Measurements from ENCODE around the gene BSN.
"Not testable (repeated sequence)": the region's sequence is repeated elsewhere in the genome, so short reads cannot be mapped to it uniquely, and the experiment has no call there.

Gene BSN

DNA sequence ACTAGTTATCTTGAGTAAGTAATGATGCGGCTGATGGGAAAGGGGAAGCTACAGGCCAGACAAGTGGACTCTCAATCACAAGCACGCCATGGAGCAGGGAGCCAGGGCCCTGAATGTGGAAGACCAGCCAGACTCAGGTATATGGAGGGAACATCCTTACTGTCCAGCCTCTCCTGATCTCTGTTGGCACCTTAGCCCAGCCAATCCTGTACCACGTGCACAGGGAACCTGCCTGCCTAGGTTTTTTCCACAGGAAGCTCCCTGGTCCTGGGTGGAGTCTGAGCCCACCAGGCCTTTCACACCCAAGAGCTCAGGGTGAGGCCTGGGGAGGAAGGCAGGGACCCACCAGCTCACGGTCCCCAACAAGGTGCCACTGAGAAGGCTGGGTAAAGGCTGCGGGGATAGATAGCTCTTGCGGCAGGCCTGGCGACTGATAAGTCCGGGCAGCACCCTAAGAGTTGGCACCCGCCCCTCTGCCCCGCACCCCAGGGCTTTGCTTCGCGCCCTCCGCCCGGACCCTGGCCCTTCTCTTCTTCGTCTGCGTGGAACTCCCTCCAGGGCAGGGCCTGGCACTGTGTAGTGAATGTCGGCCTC, 118.9 kb downstream of the BSN start:
- Histone ChIP-seq H3K27ac (peak overlapping the region; percentile 95), H3K36me3 (peaks cover 29% of the 10 kb centered on the region), H3K27me3 (no peaks in the 10 kb centered on the region), H3K4me2 (peak overlapping the region; percentile 99), H3K4me3 (peak overlapping the region; percentile 94), H4K20me1 (peaks cover 42% of the 10 kb centered on the region; the same call in 1 of the 2 replicates), H3K9ac (peak overlapping the region; percentile 89), H3K4me1 (peaks cover 61% of the 10 kb centered on the region), H3K9me3 (no peaks in the 10 kb centered on the region)
- TF ChIP-seq Cebpa-rat (IDR thresholded peaks at IDR 0.05): no peak

DNA sequence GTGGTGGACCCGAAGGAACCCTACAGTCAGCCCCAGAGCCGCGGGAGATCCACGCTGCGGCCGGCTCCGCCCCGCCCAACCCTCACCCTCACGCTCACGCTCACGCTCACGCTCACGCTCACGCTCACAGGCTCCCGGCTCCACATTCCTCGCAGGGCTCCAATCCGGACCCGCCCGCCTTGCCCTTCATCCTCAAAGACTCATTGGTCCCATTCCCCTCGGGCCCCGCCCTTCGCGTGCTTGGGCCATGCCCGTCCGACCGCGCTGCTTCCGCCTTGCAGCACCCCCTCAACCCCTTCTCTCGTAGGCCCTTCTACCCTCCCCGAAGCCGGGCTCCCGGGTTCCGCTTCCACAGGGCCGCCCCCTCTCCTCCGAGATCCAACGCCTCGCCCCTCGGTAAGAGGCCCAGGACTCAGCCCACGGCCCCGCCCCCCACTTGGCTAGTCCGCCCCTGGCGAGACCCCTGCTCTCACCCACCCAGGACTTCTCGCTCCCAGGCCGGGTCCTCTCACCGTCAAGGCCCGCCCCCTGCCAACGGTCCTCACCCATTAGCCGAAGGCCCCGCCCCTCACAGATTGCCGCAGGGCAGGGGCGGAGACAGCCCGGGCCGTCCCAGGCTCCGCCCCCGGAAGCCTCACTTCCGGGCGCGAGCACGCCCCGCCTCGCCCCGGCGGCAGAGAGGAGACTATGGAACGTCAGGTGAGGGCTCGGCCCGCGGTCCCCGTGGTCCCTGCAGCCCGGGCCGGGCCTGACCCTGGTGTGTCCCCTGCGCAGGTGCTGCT, 119.6 kb downstream of the BSN start, which contains the start of gene APEH:
TSS of gene APEH (plus strand) at position 637 of the 782 bp plus-strand sequence. CDS start at position 688, 51 bp downstream.
- Histone ChIP-seq H3K4me3 (peak within 1 kb of the TSS; percentile 94), H3K27me3 (no peaks in the 10 kb centered on the region), H3K4me2 (peak within 1 kb of the TSS; percentile 99), H3K27ac (peak within 1 kb of the TSS; percentile 95), H3K9ac (peak within 1 kb of the TSS; percentile 89), H4K20me1 (peaks cover 48% of the 10 kb centered on the region; the same call in 1 of the 2 replicates), H3K9me3 (no peaks in the 10 kb centered on the region), H3K36me3 (peaks cover 36% of the 10 kb centered on the region), H3K4me1 (peaks cover 56% of the 10 kb centered on the region)
- no peak for TF ChIP-seq Cebpa-rat (IDR thresholded peaks at IDR 0.05)

DNA sequence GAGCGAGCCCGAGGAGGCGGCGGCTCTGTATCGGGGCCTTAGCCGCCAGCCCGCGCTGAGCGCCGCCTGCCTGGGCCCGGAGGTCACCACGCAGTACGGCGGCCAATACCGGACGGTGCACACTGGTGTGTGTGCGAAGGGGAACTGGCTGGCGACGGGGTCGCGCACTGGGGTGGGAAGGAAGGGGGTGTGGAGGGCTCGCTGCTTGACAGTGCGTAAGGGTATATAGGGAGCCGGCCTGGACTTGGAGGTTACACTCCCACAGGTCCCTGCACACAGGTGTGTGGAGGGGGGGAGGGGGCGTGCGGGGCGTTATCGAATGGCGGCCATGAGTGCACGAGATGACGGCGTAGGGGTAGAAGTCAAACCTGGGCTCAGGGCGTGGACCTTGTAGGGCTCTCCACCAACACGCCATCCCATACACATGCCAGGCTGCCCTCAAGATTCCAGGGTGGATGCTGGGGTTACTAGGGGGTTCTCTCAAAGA, 120.3 kb downstream of the BSN start:
- TF ChIP-seq Cebpa-rat (IDR thresholded peaks at IDR 0.05): no peak
- H3K9ac ChIP-seq: peak overlapping the region; percentile 89
- H3K36me3 ChIP-seq: peaks cover 42% of the 10 kb centered on the region
- H3K27ac ChIP-seq: peak overlapping the region; percentile 95
- H3K4me1 ChIP-seq: peaks cover 50% of the 10 kb centered on the region
- H4K20me1 ChIP-seq: peaks cover 53% of the 10 kb centered on the region; the same call in 1 of the 2 replicates
- H3K9me3 ChIP-seq: no peaks in the 10 kb centered on the region
- H3K27me3 ChIP-seq: no peaks in the 10 kb centered on the region
- H3K4me2 ChIP-seq: peak overlapping the region; percentile 99
- peak overlapping the region; percentile 94 for H3K4me3 ChIP-seq

DNA sequence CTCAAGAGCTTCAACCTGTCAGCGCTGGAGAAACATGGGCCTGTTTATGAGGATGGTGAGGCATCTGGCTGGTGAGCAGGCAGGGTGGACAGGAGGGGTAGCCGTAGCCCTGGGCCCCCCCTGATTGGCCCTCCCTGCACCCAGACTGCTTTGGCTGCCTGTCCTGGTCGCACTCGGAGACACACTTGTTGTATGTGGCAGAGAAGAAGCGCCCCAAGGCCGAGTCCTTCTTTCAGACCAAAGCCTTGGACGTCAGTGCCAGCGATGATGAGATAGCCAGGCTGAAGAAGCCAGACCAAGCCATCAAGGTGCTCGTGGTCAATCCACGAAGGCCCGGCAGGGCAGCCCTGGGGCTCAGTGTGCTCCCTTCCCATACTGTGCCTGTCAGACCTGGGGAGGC, 121.6 kb downstream of the BSN start:
- Histone ChIP-seq H3K36me3 (peaks cover 56% of the 10 kb centered on the region), H3K4me1 (peaks cover 46% of the 10 kb centered on the region), H3K27ac (0 out of 2 replicates have a peak overlapping the region, but pooled peaks have one; percentile 95), H3K4me3 (0 out of 2 replicates have a peak overlapping the region, but pooled peaks have one; percentile 94), H3K9me3 (no peaks in the 10 kb centered on the region), H3K27me3 (no peaks in the 10 kb centered on the region), H4K20me1 (peaks cover 61% of the 10 kb centered on the region), H3K9ac (peak overlapping the region; percentile 89), H3K4me2 (peak overlapping the region; percentile 99)
- no peak for TF ChIP-seq Cebpa-rat (IDR thresholded peaks at IDR 0.05)

DNA sequence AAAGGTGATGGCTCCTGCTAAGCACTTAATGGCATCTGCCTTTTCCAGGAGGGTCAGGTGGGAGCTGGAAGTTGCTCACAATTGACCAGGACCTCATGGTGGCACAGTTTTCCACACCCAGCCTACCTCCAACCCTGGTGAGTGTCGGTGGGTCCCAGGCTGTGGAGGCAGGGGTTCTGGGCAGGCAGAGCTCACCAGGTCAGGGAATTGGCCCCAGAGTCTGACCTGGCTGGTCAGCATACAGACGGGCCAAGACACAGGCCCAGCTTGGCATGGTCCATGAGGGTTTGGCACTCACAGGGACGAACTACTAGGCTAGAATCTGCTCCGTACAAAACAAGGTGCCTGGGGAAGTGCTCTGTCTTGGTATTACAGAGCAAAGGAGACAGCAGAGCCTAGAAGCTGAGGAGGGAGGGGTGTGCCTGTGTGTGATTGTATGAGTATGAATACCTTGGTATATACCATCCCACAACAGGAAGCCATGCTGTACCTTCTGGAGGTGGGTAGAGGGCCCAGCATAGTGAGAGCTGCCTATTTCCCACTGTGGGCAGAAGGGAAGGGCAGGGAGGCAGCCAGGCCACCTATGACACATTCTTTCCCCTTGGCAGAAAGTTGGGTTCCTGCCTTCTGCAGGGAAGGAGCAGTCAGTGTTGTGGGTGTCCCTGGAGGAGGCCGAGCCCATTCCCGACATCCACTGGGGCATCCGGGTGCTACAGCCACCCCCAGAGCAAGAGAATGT, 126.4 kb downstream of the BSN start:
- peaks cover 98% of the 10 kb centered on the region for H3K36me3 ChIP-seq
- H3K9me3 ChIP-seq: no peaks in the 10 kb centered on the region
- H3K4me2 ChIP-seq: no peak overlapping the region
- peaks cover 11% of the 10 kb centered on the region for H3K4me1 ChIP-seq
- TF ChIP-seq Cebpa-rat (IDR thresholded peaks at IDR 0.05): no peak
- H3K27ac ChIP-seq: no peak overlapping the region
- H3K4me3 ChIP-seq: no peak overlapping the region
- H3K27me3 ChIP-seq: no peaks in the 10 kb centered on the region
- H4K20me1 ChIP-seq: peaks cover 47% of the 10 kb centered on the region
- no peak overlapping the region for H3K9ac ChIP-seq

DNA sequence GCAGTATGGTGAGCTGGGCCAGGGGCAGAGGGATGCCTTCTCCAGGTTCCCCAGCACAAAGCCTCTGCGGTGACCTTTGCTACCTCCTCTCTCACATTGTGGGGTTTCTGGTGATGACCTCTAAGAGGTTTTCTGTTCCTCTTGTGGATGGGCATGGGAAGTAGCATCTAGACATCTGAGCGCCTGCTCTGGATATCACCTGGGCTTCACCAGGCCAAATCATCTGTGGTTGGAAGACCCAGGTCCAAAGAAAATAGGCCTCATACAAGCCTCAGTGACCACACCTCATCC, 126.9 kb downstream of the BSN start:
- TF ChIP-seq Cebpa-rat (IDR thresholded peaks at IDR 0.05): no peak
- H3K9ac ChIP-seq: no peak overlapping the region
- H3K4me3 ChIP-seq: no peak overlapping the region
- H3K9me3 ChIP-seq: 0 out of 2 replicates have a peak, but pooled peaks cover under 1% of the 10 kb centered on the region
- H3K27ac ChIP-seq: no peak overlapping the region
- H3K4me1 ChIP-seq: peaks cover 5% of the 10 kb centered on the region; the same call in 1 of the 2 replicates
- no peaks in the 10 kb centered on the region for H3K27me3 ChIP-seq
- H4K20me1 ChIP-seq: peaks cover 42% of the 10 kb centered on the region
- H3K4me2 ChIP-seq: no peak overlapping the region
- H3K36me3 ChIP-seq: peaks cover 93% of the 10 kb centered on the region

DNA sequence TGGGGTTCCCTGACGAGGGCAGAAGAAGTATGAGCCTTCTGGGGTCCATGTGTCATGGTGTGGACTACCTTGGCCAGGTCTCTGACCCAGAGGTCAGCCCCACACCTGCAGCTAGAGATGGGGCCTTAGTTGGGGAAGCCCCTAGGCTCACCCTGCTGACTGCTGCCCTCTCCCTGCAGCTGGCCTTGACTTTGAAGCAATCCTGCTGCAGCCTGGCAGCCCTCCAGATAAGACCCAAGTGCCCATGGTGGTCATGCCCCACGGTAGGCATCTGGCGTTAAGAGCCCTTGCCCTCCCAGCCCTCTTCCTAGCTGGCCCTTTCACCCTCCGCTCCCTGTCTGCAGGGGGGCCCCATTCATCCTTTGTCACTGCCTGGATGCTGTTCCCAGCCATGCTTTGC, 127.3 kb downstream of the BSN start:
- no peaks in the 10 kb centered on the region for H3K27me3 ChIP-seq
- H3K27ac ChIP-seq: no peak overlapping the region
- H3K9me3 ChIP-seq: peaks cover 4% of the 10 kb centered on the region; the same call in 1 of the 2 replicates
- no peak overlapping the region for H3K9ac ChIP-seq
- H3K4me2 ChIP-seq: no peak overlapping the region
- no peak for TF ChIP-seq Cebpa-rat (IDR thresholded peaks at IDR 0.05)
- 0 out of 2 replicates have a peak, but pooled peaks cover 2% of the 10 kb centered on the region for H3K4me1 ChIP-seq
- peaks cover 38% of the 10 kb centered on the region for H4K20me1 ChIP-seq
- peaks cover 89% of the 10 kb centered on the region for H3K36me3 ChIP-seq
- H3K4me3 ChIP-seq: no peak overlapping the region

DNA sequence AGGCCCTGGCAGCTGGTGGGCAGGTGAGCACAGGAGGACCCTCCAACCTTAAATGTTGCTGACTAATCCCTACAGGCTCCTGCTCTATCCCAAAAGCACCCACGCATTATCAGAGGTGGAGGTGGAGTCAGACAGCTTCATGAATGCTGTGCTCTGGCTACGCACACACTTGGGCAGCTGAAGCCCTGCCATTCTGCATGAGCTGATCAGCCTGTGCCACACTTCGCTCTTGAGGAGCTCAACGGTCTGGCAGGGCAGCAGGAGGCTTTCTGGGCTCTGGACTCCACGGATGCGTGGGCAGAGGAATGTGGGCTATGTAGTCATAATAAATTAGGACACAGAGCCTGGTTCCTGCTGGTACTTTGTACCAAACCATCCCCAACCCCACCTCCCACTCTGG, 128.9 kb downstream of the BSN start:
- Histone ChIP-seq H3K27me3 (no peaks in the 10 kb centered on the region), H3K4me3 (no peak overlapping the region), H3K36me3 (peaks cover 73% of the 10 kb centered on the region), H3K9me3 (peaks cover 5% of the 10 kb centered on the region; the same call in 1 of the 2 replicates), H4K20me1 (peaks cover 27% of the 10 kb centered on the region; the same call in 1 of the 2 replicates), H3K4me1 (no peaks in the 10 kb centered on the region), H3K9ac (no peak overlapping the region), H3K27ac (no peak overlapping the region), H3K4me2 (no peak overlapping the region)
- TF ChIP-seq Cebpa-rat (IDR thresholded peaks at IDR 0.05): no peak

DNA sequence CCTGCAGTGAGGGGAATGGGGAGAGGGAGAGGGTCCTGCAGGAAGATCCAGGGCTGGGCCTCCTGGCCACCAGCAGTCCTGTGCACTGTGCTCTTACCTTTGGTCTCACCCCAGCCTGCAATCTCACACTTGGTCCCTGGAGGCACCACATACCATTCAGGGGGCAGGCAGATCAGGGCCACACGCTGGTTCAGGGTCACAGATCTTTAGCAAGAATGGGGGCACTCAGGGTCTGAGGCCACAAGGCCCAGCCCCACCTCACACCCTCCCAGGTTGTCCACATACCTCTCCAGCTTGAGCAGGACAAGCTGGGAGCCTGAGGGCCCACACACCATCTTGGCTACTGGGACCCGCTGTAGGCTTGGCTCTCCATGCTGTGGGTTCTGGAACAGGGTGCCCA, 130.2 kb downstream of the BSN start:
- not testable (repeated sequence) for H3K9me3 ChIP-seq, H3K27ac ChIP-seq, H3K4me2 ChIP-seq, H3K4me3 ChIP-seq, H3K27me3 ChIP-seq, H3K4me1 ChIP-seq, H3K9ac ChIP-seq
- peaks cover 17% of the 10 kb centered on the region; the same call in 1 of the 2 replicates for H4K20me1 ChIP-seq
- peaks cover 60% of the 10 kb centered on the region for H3K36me3 ChIP-seq

DNA sequence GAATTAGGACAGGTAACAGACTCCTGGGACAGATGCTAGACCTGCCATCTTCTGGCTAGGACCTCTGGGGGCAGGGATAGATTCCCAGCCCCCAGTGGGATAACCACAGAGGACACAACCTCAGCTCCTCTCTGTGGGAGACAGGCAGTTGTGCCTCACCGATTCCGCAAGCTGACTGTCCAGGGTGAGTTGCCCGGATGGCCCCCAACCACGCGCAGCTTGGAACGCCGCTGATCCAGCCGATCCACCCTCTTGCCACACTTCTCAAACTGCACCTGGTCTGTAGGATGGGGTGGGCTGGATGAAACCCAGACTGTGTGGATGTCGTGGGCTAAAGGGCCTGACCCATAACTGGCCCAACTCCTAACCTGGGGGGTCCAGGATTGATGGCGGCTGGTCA, 130.8 kb downstream of the BSN start:
- H3K4me3 ChIP-seq, H3K27me3 ChIP-seq, H3K9ac ChIP-seq, H3K27ac ChIP-seq, H3K9me3 ChIP-seq, H3K4me2 ChIP-seq: not testable (repeated sequence)
- peaks cover 10% of the 10 kb centered on the region for H3K4me1 ChIP-seq
- peaks cover 54% of the 10 kb centered on the region for H3K36me3 ChIP-seq
- H4K20me1 ChIP-seq: peaks cover 16% of the 10 kb centered on the region

DNA sequence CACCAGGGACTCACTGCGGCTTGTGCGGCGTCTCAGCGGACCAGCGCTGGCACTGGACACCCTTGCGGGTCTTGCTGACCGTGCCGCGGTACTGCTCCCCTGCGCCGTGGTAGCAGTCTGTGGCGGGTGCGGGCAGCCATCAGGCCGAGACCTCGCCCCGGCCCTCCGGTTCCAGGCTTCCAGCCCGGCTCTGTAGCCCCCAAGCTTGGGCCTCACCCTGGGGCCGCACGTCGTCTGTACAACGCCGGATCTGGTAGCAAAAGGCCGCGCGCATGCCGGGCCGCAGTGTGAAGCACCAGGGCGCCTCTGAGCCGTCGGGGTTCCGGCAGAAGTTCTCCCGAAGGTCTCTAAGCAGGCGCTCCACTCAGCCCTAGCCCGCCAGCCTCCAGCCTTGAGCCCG, 131.6 kb downstream of the BSN start:
- H3K27ac ChIP-seq, H3K27me3 ChIP-seq, H3K9me3 ChIP-seq, H3K4me3 ChIP-seq, H3K4me2 ChIP-seq, H3K9ac ChIP-seq: not testable (repeated sequence)
- peaks cover 46% of the 10 kb centered on the region for H3K36me3 ChIP-seq
- H3K4me1 ChIP-seq: peaks cover 17% of the 10 kb centered on the region
- peaks cover 11% of the 10 kb centered on the region; the same call in 1 of the 2 replicates for H4K20me1 ChIP-seq

DNA sequence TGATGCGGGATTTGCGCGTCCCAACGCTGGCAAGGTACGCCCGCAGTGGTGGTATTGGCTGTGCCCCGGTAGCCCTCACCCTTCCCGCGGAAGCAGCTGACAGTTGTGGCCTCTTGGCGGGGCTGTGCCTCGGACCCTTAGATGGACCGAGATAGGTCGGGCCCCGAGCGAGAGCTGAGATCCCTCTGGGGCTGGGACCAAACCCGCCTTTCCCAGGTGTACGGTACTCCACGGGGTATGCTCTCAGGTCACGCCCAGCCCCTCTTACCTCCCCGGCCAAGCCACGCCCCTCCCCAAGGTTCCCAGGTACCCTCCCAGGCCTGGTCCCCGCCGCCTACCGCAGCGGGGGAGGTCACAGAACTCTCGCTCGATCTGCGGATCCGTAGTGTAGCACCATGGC, 132.1 kb downstream of the BSN start:
- not testable (repeated sequence) for H3K4me2 ChIP-seq, H3K27ac ChIP-seq, H3K27me3 ChIP-seq, H3K4me3 ChIP-seq, H3K9ac ChIP-seq, H3K9me3 ChIP-seq
- peaks cover 42% of the 10 kb centered on the region for H3K36me3 ChIP-seq
- peaks cover 22% of the 10 kb centered on the region for H3K4me1 ChIP-seq
- H4K20me1 ChIP-seq: peaks cover 13% of the 10 kb centered on the region; the same call in 1 of the 2 replicates

DNA sequence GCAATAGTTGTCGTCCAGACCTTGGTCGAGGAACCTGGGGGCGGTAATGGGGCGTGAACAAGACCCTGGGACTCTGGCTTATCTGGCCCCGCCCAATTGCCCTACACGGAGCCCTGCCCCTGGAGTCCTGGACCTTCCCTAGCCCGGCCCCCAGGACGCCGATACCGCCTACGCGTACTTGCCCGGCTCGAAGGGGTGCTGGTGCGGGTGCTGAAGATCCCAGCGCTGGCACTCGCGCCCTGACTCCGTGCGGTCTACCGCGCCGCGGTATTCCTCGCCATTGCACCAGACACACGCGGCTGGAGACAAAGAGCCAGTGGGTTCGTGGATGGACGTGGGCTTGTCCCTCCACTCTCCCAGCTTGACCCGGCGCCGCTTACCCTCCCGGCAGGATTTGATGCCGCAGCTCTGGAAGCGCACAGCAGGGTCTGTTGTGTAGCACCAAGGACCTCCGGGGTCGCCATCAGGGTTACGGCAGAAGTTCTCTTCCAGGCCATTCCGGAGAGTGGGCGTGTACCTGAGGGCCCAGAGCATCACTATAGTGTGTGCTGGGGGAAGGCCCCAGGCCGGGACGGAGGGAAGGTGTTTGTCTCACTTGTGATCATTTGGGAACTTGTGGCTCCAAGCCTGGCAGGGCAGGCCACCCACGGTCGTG, 132.6 kb downstream of the BSN start:
- H3K27ac ChIP-seq, H3K4me2 ChIP-seq, H3K9me3 ChIP-seq, H3K9ac ChIP-seq, H3K27me3 ChIP-seq, H3K4me3 ChIP-seq: not testable (repeated sequence)
- peaks cover 13% of the 10 kb centered on the region; the same call in 1 of the 2 replicates for H4K20me1 ChIP-seq
- H3K36me3 ChIP-seq: peaks cover 40% of the 10 kb centered on the region
- H3K4me1 ChIP-seq: peaks cover 24% of the 10 kb centered on the region
